Choroid plexus epithelial cell (primary cell): ENCODE results near the gene ZNF367.

Source experiments
- DNase-seq: peaks from one replicate; pipeline ENCODE4 v3.0.0-alpha.2; 2010; ENCODE audit warnings: low read depth
- H3K4me3 ChIP-seq: 2 replicates; pipeline ENCODE4 v1.5.1; 2011; ENCODE audit warnings: low read depth, mild to moderate bottlenecking, control low read depth, low read length, moderate library complexity
- TF ChIP-seq, protein P1 (sequence below): conservative IDR thresholded peaks from 2 replicates; pipeline ENCODE4 v1.5.1; 2011; ENCODE audit warnings: low read depth, mild to moderate bottlenecking, control low read depth, inconsistent platforms, low read length, moderate library complexity

Gene ZNF367

DNA sequence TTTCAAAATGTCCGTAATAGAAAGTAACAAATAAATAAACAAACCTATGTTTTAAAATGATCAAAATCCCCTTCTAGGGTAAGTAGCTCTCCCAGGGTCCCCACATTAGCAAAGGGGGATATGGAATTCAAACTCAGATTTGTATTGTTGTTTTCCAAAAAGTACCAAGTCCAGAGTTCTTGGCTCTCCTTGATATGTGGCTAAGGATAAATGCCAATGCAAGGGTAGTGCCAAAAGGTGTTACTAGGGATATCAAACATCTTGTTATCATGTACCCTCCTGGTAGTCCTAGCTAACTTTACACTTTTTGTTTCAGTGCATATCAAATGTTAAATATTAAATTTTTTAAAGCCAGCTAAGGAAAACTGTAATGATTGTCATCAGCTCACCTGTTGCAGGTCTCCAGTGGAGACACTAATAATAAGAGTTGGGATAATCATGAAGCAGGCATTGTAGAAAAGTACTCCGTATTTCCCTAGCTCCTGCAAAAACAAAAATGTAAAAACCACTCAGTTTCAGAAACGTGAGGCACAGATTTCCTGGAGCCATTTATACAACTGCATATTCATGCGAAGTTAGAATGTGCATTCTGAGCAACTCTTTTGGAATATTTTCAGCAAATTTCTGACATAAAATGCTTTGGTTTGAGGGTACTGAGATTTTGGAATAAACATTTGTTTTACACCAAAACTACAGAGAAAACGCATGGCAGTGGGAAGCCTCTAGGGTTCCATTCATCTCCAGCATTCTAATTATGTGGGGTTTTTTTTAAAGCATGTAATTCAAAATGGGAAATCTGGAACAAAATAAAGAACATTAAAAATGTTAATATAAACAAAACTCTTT is 74.4 kb downstream of the ZNF367 start:
- H3K4me3 ChIP-seq: no peak overlapping the region
- TF ChIP-seq, protein P1, sequence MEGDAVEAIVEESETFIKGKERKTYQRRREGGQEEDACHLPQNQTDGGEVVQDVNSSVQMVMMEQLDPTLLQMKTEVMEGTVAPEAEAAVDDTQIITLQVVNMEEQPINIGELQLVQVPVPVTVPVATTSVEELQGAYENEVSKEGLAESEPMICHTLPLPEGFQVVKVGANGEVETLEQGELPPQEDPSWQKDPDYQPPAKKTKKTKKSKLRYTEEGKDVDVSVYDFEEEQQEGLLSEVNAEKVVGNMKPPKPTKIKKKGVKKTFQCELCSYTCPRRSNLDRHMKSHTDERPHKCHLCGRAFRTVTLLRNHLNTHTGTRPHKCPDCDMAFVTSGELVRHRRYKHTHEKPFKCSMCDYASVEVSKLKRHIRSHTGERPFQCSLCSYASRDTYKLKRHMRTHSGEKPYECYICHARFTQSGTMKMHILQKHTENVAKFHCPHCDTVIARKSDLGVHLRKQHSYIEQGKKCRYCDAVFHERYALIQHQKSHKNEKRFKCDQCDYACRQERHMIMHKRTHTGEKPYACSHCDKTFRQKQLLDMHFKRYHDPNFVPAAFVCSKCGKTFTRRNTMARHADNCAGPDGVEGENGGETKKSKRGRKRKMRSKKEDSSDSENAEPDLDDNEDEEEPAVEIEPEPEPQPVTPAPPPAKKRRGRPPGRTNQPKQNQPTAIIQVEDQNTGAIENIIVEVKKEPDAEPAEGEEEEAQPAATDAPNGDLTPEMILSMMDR: no peak
- no peak for DNase-seq

DNA sequence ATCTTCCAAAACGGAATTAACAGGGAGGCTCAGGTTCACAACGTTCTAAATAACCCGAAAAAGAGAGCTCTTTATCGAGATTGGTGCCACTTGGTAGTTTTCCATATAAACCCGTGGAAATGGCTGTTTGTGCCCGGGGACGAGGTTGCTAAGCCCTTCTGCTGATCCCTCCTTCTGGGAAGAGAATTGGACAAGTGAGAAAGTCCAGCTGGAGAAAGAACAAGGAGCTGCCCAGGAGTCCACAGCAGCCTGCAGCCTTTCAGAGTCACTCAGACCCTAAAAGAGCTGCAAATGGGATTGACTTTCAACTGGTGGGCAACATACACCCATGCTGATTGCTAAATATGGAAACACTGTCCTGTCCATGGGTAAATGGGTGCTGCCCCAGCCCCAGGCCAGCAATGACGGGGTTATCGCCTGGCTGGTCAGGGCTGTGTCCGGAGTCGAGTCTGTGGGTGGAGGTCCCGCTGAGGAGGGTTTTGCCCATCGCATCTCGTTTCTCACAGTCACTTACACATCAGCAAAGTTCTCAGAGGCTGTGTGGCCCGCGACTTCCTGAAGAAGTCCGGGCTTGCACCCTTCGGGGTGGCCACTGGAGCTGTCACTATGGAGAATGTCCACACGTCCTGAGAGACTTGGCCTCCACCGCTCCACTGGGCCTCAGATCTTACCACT is 75.5 kb downstream of the ZNF367 start:
- TF ChIP-seq, protein P1: no peak
- no peak for DNase-seq
- no peak overlapping the region for H3K4me3 ChIP-seq

DNA sequence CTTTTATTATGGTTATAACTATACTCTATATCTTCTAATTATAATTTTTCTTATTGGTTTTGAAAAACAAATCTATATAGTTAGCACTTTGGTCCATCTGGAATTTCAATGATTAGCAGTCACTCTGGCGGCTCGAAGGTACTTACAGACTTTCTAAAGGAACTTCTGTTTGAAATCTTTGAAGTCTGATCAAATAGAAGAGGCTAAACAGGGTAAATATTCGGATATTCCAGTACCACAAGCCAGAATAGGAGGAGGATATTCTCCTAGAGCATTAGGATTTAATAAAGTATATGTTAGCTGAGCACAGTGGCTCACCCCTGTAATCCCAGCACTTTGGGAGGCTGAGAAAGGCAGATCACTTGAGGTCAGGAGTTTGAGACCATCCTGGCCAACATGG is 77.5 kb downstream of the ZNF367 start:
- DNase-seq: no peak
- H3K4me3 ChIP-seq: no peak overlapping the region
- TF ChIP-seq, protein P1: no peak

DNA sequence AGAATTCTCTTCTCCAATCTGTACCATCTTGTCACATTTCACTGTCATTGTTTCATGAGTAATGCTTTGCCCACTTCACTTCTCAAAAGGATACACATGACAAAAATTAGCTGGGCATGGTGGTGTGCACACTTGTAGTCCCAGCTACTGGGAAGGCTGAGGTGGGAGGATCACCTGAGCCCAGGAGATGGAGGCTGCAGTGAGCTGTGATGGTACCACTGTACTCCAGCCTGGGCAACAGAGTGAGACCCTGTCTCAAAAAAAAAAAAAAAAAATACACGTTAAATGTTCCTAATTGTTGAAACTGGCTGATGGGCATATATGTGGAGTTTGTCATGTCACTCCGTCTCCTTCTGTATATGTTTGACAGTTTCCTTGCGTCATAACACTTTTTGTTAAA is 79.9 kb downstream of the ZNF367 start:
- H3K4me3 ChIP-seq: no peak overlapping the region
- TF ChIP-seq, protein P1: no peak
- DNase-seq: no peak
